Esophagus squamous epithelium (tissue), 5 donors: ENCODE results near the gene STXBP3. TPM values are rescaled to one million over a fixed set of nuclear protein-coding genes. Genes with fewer than 3 reads are reported as not detected.

Experiments
- DNase-seq: peaks from one replicate; lab custom pipeline; 2025; lab: John Stamatoyannopoulos, UW
- H3K27ac ChIP-seq, 4 donors: fragments of 200-600 bp; sonication (generic); one replicate each; pipeline ENCODE4 v1.5.1; 2016 to 2019; ENCODE audit warnings: mild to moderate bottlenecking in 1 of 4
- H3K27me3 ChIP-seq, 4 donors: fragments of 200-600 bp; sonication (generic); 1 replicate in 3 of 4; 2 replicates in 1 of 4; pipeline versions ENCODE4 v1.5.1 to v1.6.0; 2017 to 2021; ENCODE audit warnings: antibody characterized with exemption in 1 of 4
- H3K36me3 ChIP-seq, 3 donors: fragments of 200-600 bp; sonication (generic); one replicate each; pipeline ENCODE4 v1.5.1; 2016 to 2019
- H3K4me1 ChIP-seq, 3 donors: fragments of 200-600 bp; sonication (generic); one replicate each; pipeline ENCODE4 v1.5.1; 2017 to 2019
- H3K4me3 ChIP-seq, 4 donors: fragments of 200-600 bp; sonication (generic); 1 replicate in 3 of 4; 2 replicates in 1 of 4; pipeline ENCODE4 v1.5.1; 2016 to 2019; ENCODE audit warnings: mild to moderate bottlenecking in 2 of 4, moderate library complexity in 1 of 4
- H3K9me3 ChIP-seq, 3 donors: fragments of 200-600 bp; sonication (generic); one replicate each; pipeline ENCODE4 v1.5.1; 2016 to 2019
- POLR2A ChIP-seq, 4 donors: fragments of 450-650 bp; IDR thresholded peaks; one replicate each; pipeline ENCODE4 v1.6.1; 2017; ENCODE audit warnings: antibody characterized with exemption in 4 of 4, mild to moderate bottlenecking in 4 of 4, moderate library complexity in 3 of 4
- WGBS, 2 donors: methylation state at CpG; one replicate each; pipeline ENCODE4 v1.1.5; 2018; 5-methylcytosine and 5-hydroxymethylcytosine counted together
- intact Hi-C: fragments of 100-400 bp; cut with DNase I; formaldehyde crosslinking; loops from one replicate; pipeline ENCODE4 v1.15.0; 2022
- total RNA-seq, 4 donors: library from RNA; depleted of rRNA; stranded (reverse); fragments of >200 nt; gene quantifications; one replicate each; pipeline ENCODE4 v1.1.0, GENCODE V29; 2016
- TF ChIP-seq, protein P1 (sequence below), 6 experiments: fragments of 450-650 bp in 4 of 6; fragments of 200-600 bp in 2 of 6; sonication (generic) in 2 of 6; IDR thresholded peaks; one replicate each; pipeline ENCODE4 v1.5.1; 2016 to 2019; ENCODE audit warnings: antibody characterized with exemption in 6 of 6, mild to moderate bottlenecking in 4 of 6, moderate library complexity in 4 of 6
- donor health status: DM: yes; HTN: yes; CAD: no.

STXBP3 gene
- total RNA-seq, 4 donors from 2014 or later = 31.3 to 79.9 (median 45.3) TPM

DNA sequence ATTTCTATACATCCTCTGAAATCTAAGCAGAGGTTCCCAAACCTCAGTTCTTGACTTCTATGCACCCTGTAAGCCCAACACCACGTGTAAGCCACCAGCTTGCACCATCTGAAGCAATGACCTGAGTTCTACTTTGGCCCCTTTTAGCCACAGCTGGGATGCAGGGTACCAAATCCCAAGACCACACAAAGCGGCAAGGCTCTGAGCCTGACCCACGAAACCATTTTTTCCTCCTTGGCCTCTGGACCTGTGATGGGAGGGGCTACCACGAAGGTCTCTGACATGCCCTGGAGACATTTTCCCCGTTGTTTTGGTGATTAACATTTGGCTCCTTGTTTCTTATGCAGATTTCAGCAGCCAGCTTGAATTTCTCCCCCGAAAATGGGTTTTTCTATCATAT, 38.8 kb downstream of the STXBP3 start:
- no peak for DNase-seq
- intact Hi-C loops = no loop called here
- Histone ChIP-seq H3K4me1 (no peaks in the 10 kb centered on the region), H3K27ac (no peak overlapping the region), H3K9me3 (peaks cover 0 to 23% (median 10%) of the 10 kb centered on the region in 3 donors), H3K36me3 (peaks cover 0 to 98% (median 10%) of the 10 kb centered on the region in 3 donors), H3K4me3 (no peak overlapping the region), H3K27me3 (no peaks in the 10 kb centered on the region)
- TF ChIP-seq, protein P1, sequence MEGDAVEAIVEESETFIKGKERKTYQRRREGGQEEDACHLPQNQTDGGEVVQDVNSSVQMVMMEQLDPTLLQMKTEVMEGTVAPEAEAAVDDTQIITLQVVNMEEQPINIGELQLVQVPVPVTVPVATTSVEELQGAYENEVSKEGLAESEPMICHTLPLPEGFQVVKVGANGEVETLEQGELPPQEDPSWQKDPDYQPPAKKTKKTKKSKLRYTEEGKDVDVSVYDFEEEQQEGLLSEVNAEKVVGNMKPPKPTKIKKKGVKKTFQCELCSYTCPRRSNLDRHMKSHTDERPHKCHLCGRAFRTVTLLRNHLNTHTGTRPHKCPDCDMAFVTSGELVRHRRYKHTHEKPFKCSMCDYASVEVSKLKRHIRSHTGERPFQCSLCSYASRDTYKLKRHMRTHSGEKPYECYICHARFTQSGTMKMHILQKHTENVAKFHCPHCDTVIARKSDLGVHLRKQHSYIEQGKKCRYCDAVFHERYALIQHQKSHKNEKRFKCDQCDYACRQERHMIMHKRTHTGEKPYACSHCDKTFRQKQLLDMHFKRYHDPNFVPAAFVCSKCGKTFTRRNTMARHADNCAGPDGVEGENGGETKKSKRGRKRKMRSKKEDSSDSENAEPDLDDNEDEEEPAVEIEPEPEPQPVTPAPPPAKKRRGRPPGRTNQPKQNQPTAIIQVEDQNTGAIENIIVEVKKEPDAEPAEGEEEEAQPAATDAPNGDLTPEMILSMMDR (IDR thresholded peaks at IDR 0.05) = no peak
- TF ChIP-seq POLR2A (IDR thresholded peaks at IDR 0.05) = no peak
- 95 to 96% methylated on average over 6 of the region's 6 CpGs for WGBS, 2 donors

GRCh38 chr1:108785880-108786279, 39.4 kb downstream of the STXBP3 start:
- H3K36me3 ChIP-seq = peaks cover 0 to 98% (median 10%) of the 10 kb centered on the region in 3 donors
- H3K27me3 ChIP-seq = no peaks in the 10 kb centered on the region
- WGBS, 2 donors = 100% methylated on average over 1 to 2 of the region's 2 CpGs
- intact Hi-C loops = no loop called here
- DNase-seq = no peak
- H3K9me3 ChIP-seq = peaks cover 0 to 23% (median 10%) of the 10 kb centered on the region in 3 donors
- H3K4me3 ChIP-seq = no peak overlapping the region
- H3K27ac ChIP-seq = no peak overlapping the region
- no peaks in the 10 kb centered on the region for H3K4me1 ChIP-seq
- TF ChIP-seq, protein P1 (IDR thresholded peaks at IDR 0.05) = no peak
- no peak for TF ChIP-seq POLR2A (IDR thresholded peaks at IDR 0.05)

GRCh38 chr1:108791790-108792189, 45.3 kb downstream of the STXBP3 start:
- H3K27me3 ChIP-seq = no peaks in the 10 kb centered on the region
- DNase-seq = no peak
- H3K27ac ChIP-seq = no peak overlapping the region
- H3K9me3 ChIP-seq = no peaks in the 10 kb centered on the region
- H3K4me1 ChIP-seq = no peaks in the 10 kb centered on the region
- peaks cover 0 to 98% (median 1%) of the 10 kb centered on the region in 3 donors for H3K36me3 ChIP-seq
- intact Hi-C loops = no loop called here
- WGBS, 2 donors = 94 to 100% methylated on average over 1 of the region's 1 CpG
- TF ChIP-seq, protein P1 (IDR thresholded peaks at IDR 0.05) = no peak
- TF ChIP-seq POLR2A (IDR thresholded peaks at IDR 0.05) = no peak
- H3K4me3 ChIP-seq = no peak overlapping the region

DNA sequence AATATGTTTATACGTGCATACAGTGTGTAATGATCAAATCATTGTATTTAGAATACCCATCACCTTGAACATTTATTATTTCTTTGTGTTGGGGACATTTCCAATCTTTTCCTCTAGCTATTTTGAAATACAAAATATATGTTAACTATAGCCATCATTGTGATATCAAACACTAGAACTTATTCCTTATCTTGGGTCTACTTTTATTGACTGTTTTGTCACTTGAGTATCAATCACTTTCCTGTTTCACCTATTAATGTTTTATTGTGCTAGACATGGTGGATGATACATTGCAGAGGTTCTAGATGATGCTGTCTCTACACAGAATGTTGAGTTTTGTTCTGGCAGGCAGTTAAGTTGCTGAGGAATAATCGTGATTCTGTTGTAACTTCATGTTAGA, 45.9 kb downstream of the STXBP3 start:
- peaks cover 0 to 98% (median 5%) of the 10 kb centered on the region in 3 donors for H3K36me3 ChIP-seq
- no peak overlapping the region for H3K4me3 ChIP-seq
- DNase-seq = no peak
- H3K4me1 ChIP-seq = no peaks in the 10 kb centered on the region
- H3K9me3 ChIP-seq = no peaks in the 10 kb centered on the region
- 94% methylated on average over 2 of the region's 2 CpGs for WGBS, 2 donors
- H3K27me3 ChIP-seq = no peaks in the 10 kb centered on the region
- no peak overlapping the region for H3K27ac ChIP-seq
- intact Hi-C loops = no loop called here
- TF ChIP-seq, protein P1 (IDR thresholded peaks at IDR 0.05) = no peak
- no peak for TF ChIP-seq POLR2A (IDR thresholded peaks at IDR 0.05)

GRCh38 chr1:108799001-108799400, 52.5 kb downstream of the STXBP3 start:
- H3K9me3 ChIP-seq = no peaks in the 10 kb centered on the region
- peaks cover 5 to 97% (median 30%) of the 10 kb centered on the region in 3 donors for H3K36me3 ChIP-seq
- H3K4me1 ChIP-seq = no peaks in the 10 kb centered on the region
- no peaks in the 10 kb centered on the region for H3K27me3 ChIP-seq
- 72 to 86% methylated on average over 1 of the region's 1 CpG for WGBS, 2 donors
- intact Hi-C loops = no loop called here
- H3K4me3 ChIP-seq = no peak overlapping the region
- DNase-seq = no peak
- no peak for TF ChIP-seq POLR2A (IDR thresholded peaks at IDR 0.05)
- TF ChIP-seq, protein P1 (IDR thresholded peaks at IDR 0.05) = no peak
- no peak overlapping the region for H3K27ac ChIP-seq
